Stimulated activated CD4-positive, alpha-beta T cell treated with anti-CD3 and anti-CD28 coated beads, Interleukin-4, amount 100 ng/mL, for 1 hour (primary cell): ENCODE results near the gene PCDHA12.
"Not testable (repeated sequence)": the region's sequence is repeated elsewhere in the genome, so short reads cannot be mapped to it uniquely, and the experiment has no call there.

Experiments used
- DNase-seq: peaks from one replicate; pipeline ENCODE4 v3.0.0-alpha.2; 2020

Gene PCDHA12

DNA sequence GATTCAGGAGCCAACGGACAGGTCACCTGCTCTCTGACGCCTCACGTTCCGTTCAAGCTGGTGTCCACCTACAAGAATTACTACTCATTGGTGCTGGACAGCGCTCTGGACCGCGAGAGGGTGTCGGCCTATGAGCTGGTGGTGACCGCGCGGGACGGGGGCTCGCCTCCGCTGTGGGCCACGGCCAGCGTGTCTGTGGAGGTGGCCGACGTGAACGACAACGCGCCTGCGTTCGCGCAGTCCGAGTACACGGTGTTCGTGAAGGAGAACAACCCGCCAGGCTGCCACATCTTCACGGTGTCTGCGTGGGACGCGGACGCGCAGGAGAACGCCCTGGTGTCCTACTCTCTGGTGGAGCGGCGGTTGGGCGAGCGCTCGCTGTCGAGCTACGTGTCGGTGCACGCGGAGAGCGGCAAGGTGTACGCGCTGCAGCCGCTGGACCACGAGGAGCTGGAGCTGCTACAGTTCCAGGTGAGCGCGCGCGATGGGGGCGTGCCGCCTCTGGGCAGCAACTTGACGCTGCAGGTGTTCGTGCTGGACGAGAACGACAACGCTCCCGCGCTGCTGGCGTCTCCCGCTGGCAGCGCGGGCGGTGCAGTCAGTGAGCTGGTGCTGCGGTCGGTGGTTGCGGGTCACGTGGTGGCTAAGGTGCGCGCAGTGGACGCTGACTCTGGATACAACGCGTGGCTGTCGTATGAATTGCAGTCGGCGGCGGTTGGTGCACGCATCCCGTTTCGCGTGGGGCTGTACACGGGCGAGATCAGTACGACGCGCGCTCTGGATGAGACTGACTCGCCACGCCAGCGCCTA is 17.7 kb upstream of the PCDHA12 start:
- no peak for DNase-seq

DNA sequence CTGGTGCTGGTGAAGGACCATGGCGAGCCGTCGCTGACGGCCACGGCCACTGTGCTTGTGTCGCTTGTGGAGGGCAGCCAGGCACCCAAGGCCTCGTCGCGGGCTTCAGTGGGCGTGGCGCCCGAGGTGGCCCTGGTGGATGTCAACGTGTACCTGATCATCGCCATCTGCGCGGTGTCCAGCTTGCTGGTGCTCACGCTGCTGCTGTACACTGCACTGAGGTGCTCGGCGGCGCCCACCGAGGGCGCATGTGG is 17.2 kb upstream of the PCDHA12 start:
- DNase-seq, result no peak

DNA sequence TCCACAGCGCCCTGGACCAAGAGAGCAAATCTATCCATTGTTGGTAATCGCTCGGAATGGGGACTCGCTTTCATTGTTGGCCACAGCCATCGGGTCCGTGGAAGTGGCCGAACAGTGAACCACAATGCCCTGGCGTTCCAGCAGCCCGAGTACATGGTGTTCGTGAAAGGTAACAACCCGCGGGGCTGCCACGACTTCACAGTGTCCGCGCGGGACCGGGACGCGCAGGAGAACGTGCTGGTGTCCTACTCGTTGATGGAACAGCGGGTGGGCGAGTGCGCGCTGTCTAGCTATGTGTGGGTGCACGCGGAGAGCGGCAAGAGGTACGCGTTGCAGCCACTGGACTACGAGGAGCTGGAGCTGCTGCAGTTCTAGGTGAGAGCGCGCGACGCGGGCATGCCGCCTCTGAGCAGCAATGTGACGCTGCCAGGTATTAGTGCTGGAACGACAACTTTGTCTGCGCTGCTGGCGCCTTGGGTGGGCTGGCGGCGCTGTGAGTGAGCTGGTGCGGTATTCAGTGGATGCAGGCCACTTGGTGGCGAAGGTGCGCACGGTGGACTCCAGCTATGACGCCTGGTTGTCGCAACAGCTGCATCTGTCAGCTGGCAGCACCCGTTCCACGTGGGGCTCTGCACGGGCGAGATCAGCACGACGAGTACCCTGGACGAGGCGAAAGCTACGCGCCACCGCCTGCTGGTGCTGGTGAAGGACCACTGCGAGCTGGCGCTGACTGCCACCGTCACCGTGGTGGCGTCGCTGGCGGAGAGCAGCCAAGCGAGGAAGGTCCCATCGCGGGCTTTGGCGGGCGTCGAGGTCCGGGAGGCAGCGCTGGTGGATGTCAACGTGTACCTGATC is 12.4 kb upstream of the PCDHA12 start:
- no peak for DNase-seq

DNA sequence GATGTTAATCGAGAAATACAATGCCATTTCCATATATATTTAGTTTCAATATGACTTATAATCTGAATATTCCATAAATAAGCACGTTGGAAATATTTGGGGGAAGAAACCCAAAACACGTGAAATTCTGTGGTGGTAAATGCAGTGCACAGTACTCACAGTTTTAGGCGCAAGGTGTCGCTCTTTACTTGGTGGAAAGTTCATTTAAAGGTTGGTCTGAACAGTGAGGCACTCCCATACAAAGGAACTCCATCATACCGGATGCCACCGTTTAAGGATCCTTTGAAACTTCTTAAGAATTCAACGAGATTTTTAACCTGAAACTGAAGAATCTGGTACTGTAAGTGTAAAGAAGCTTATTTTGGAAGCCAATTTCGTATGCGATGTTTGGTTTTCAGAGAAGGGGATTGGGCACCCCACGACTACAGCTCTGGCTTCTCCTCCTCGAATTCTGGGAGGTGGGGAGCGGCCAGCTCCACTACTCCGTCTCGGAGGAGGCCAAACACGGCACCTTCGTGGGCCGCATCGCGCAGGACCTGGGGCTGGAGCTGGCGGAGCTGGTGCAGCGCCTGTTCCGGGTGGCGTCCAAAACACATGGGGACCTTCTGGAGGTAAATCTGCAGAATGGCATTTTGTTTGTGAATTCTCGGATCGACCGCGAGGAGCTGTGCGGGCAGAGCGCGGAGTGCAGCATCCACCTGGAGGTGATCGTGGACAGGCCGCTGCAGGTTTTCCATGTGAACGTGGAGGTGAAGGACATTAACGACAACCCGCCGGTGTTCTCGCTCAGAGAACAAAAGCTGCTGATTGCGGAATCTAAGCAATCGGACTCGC is 6.2 kb upstream of the PCDHA12 start, which contains the start of gene PCDHA11:
Gene PCDHA11, plus strand, starts transcription at position 237 of the 834 bp plus-strand sequence. Its CDS starts 147 bp downstream, at position 384.
- DNase-seq, result no peak

DNA sequence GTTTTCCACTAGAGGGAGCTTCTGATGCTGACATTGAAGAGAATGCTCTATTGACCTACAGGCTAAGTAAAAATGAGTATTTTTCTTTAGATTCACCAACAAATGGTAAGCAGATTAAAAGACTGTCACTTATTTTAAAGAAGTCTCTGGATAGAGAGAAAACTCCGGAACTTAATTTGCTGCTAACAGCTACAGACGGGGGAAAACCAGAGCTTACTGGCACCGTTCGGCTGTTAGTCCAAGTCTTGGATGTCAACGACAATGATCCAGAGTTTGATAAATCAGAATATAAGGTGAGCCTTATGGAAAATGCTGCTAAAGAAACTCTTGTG is 5.6 kb upstream of the PCDHA12 start:
- DNase-seq, result no peak

DNA sequence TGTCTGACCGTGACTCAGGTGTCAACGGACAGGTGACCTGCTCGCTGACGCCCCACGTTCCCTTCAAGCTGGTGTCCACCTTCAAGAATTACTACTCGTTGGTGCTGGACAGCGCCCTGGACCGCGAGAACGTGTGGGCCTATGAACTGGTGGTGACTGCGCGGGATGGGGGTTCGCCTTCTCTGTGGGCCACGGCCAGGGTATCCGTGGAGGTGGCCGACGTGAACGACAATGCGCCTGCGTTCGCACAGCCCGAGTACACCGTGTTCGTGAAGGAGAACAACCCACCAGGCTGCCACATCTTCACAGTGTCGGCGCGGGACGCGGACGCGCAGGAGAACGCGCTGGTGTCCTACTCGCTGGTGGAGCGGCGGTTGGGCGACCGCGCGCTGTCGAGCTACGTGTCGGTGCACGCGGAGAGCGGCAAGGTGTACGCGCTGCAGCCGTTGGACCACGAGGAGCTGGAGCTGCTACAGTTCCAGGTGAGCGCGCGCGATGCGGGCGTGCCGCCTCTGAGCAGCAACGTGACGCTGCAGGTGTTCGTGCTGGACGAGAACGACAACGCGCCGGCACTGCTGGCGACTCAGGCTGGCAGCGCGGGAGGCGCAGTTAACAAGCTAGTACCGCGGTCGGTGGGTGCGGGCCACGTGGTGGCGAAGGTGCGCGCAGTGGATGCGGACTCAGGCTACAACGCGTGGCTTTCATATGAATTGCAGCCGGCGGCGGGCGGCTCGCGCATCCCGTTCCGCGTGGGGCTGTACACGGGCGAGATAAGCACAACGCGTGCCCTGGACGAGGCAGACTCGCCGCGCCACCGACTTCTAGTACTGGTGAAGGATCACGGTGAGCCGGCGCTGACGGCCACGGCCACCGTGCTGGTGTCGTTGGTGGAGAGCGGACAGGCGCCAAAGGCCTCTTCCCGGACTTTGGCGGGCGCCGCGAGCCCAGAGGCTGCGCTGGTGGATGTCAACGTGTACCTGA is 4.6 kb upstream of the PCDHA12 start:
- DNase-seq, result no peak

DNA sequence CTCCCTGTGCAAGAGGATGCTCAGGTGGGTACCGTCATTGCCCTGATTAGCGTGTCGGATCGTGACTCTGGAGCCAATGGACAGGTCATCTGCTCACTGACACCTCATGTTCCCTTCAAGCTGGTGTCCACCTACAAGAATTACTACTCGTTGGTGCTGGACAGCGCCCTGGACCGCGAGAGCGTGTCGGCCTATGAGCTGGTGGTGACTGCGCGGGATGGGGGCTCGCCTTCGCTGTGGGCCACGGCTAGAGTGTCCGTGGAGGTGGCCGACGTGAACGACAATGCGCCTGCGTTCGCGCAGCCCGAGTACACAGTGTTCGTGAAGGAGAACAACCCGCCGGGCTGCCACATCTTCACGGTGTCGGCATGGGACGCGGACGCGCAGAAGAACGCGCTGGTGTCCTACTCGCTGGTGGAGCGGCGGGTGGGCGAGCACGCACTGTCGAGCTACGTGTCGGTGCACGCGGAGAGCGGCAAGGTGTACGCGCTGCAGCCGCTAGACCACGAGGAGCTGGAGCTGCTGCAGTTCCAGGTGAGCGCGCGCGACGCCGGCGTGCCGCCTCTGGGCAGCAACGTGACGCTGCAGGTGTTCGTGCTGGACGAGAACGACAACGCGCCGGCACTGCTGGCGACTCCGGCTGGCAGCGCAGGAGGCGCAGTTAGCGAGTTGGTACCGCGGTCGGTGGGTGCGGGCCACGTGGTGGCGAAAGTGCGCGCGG is 1.6 kb downstream of the PCDHA12 start:
- DNase-seq, result not testable (repeated sequence)

DNA sequence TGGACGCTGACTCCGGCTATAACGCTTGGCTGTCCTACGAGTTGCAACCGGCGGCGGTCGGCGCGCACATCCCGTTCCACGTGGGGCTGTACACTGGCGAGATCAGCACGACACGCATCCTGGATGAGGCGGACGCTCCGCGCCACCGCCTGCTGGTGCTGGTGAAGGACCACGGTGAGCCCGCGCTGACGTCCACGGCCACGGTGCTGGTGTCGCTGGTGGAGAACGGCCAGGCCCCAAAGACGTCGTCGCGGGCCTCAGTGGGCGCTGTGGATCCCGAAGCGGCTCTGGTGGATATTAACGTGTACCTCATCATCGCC is 2.1 kb downstream of the PCDHA12 start:
- no peak for DNase-seq

DNA sequence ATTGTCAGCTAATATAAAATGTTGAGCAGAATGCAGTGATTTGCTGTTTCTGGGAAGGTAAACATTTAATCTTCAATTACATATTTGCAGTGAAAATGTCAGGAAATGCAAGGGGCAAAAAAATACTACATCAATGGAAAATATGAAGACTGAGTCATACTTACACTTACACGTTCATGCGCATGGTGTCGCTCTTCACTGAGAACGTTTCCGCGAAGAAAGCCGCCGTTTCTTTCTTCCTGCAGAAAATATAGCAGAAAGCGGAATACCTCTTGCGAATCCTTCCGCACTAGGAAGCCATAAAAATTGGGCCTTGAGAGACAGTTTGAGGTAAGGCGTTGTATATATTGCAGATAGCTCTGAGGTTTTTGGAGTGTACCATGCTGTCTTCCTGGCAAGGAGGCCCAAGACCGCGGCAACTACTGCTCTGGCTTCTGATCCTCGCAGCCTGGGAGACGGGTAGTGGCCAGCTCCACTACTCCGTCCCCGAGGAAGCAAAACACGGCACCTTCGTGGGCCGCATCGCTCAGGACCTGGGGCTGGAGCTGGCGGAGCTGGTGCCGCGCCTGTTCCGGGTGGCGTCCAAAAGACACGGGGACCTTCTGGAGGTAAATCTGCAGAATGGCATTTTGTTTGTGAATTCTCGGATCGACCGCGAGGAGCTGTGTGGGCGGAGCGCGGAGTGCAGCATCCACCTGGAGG is 6.9 kb downstream of the PCDHA12 start, which contains the start of gene PCDHA13:
Gene PCDHA13, plus strand, starts transcription at position 236 of the 702 bp plus-strand sequence. Its CDS starts 145 bp downstream, at position 381.
- no peak for DNase-seq

DNA sequence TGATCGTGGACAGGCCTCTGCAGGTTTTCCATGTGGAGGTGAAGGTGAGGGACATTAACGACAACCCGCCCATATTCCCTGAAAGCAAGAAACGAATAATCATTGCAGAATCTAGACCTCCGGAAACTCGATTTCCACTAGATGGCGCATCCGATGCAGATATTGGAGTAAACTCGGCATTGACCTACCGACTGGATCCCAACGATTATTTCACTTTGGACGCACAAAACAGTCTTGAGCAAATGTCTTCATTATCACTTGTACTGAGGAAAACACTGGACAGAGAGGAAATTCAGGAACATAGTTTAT is 7.4 kb downstream of the PCDHA12 start:
- no peak for DNase-seq

DNA sequence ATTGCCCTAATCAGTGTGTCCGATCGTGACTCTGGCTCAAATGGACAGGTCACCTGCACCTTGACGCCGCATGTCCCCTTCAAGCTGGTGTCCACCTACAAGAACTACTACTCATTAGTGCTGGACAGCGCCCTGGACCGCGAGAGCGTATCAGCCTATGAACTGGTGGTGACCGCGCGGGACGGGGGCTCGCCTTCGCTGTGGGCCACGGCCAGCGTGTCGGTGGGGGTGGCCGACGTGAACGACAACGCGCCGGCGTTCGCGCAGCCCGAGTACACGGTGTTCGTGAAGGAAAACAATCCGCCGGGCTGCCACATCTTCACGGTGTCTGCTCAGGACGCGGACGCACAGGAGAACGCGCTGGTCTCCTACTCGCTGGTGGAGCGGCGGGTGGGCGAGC is 8.3 kb downstream of the PCDHA12 start:
- DNase-seq, result no peak

DNA sequence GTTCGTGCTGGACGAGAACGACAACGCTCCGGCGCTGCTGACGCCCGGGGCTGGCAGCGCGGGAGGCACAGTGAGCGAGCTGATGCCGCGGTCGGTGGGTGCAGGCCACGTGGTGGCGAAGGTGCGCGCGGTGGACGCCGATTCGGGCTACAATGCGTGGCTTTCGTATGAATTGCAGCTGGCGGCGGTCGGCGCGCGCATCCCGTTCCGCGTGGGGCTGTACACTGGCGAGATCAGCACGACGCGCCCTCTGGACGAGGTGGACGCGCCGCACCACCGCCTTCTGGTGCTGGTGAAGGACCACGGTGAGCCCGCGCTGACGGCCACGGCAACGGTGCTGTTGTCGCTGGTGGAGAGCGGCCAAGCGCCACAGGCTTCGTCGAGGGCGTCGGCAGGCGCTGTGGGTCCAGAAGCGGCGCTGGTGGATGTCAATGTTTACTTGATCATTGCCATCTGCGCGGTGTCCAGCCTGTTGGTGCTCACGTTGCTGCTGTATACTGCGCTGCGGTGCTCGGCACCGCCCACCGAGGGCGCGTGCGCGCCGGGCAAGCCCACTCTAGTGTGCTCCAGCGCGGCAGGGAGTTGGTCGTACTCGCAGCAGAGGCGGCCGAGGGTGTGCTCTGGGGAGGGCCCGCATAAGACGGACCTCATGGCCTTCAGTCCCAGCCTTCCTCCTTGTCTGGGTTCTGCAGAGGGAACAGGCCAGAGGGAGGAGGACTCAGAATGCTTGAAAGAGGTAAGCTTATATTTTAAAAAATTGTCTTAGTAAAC is 9.0 kb downstream of the PCDHA12 start:
- no peak for DNase-seq

DNA sequence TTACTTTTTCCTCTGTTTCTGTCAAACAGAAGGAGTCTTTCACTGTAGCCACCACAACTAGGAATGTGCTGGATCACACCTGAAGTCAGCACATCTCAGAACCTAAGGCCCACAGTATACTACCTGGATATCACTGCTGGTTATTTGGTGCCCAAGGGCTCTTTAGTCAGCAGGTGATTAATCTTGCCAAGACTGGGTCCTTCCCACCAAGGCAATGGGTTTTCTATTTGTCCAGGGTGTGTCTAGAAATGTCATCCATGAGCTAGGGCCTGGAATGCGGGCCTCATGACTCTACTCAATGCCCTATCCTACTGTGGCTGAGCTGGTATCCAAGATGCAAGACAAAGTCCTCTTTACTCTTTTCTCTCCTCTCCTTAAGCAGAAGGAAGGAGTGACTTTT is 41.2 kb downstream of the PCDHA12 start:
- no peak for DNase-seq

DNA sequence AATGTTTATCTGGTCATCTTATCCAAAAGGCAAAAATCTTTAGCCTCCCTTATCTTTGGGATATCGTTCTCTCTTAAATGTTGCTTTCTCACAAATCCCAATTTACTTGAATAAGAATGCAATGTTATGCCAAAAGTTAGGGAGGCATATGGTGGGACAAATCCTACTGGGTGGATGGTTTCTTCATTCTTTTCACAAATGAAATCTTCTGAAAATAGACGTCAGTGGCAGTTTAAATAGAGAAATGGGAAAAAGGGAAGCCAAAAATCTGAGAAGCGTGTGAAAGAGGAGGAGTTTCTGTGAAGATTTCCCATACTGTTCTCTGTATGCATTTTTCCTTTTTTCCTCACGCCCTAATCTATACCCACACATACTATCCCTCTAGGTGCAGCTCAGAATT is 48.5 kb downstream of the PCDHA12 start:
- no peak for DNase-seq

DNA sequence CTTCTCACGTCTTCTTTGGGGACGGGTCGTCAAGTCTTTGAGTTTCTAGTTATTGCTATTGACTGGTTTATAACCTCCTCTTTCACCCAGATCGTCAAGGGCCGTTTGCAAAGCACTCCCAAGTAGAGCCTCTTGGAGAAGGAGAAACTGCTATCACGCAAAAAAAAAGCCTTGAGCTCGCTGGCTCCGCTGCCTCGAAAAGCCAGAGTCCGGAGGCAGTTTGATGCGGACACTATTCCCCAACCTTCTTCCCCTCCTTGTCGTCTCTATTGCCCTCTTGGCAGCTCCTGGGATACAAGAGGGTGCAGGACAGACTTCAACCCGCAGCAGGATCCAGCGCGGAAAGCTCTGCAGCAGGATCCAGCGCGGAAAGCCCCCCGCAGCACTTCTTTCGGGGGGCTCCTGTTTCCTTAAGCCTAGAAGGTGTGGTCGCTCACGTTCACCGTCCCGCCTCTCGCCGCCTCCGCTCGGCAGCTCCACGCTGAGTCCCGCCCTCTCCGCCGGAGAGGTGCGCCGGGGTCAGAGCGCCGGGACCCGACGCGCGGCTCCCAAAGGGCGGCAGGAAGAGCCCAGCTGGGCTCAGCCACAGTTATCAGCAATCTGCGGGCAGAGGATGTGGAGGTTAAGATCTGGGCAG is 50.8 kb downstream of the PCDHA12 start, which contains the start of gene PCDHAC1:
Gene PCDHAC1, plus strand, starts transcription at position 494 of the 637 bp plus-strand sequence. CDS start 594 bp downstream, outside the sequence.
- DNase-seq, result no peak

DNA sequence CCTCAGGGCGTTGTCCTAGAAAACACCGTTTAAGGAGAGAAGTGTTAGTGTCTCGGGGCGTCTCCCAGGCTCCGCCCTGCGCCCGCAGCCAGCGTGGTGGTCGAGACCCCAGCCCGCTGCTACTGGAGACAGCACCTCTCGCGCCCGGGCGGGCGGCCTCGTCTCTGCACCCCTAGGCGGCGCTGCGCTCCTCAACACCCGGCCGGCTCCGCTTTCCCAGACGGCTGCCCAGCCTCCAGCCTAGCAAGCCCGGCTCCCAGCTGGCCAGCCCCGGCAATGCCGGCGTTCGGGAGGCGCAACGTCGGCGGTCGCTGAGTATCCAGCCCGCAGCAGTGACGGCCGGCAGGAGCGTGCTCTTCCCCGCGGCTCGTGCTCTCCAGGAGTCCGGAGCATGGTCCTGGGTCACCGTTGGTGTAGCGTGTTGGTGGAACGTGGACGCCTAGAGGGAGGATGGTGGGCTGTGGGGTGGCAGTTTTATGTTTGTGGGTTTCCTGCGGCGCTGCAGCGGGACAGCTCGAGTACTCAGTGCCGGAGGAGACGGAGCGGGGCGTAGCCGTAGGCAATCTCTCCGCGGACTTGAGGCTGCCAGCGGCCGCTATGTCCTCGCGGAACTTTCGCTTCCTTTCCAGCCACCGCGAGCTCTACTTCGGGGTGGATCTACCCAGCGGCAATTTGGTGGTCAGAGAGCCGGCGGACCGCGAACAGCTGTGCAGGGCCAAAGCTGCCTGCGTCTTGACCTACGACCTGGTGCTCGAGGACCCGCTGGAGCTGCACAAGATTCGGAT is 51.5 kb downstream of the PCDHA12 start:
- DNase-seq, result peak; percentile 28

DNA sequence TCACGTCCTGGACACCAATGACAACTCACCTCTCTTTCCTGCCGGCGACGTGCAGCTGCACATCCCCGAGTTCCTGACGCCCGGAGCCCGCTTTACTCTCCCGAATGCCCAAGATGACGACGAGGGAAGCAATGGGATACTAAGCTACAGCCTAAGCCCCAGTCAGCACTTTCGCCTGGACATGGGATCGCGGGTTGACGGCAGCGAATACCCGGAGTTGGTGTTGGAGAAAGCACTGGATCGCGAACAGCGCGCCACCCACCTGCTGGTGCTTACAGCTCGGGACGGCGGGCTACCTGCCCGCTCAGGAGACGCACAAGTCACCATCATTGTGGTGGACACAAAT is 52.1 kb downstream of the PCDHA12 start:
- no peak for DNase-seq
